Measurements from ENCODE around the gene OR6J1. TPM values are rescaled to one million over a fixed set of nuclear protein-coding genes. Genes with fewer than 3 reads are reported as not detected.
"Not testable (repeated sequence)": the region's sequence is repeated elsewhere in the genome, so short reads cannot be mapped to it uniquely, and the experiment has no call there.

Gene OR6J1
- polyA plus RNA-seq, 3 donors = not detected

DNA sequence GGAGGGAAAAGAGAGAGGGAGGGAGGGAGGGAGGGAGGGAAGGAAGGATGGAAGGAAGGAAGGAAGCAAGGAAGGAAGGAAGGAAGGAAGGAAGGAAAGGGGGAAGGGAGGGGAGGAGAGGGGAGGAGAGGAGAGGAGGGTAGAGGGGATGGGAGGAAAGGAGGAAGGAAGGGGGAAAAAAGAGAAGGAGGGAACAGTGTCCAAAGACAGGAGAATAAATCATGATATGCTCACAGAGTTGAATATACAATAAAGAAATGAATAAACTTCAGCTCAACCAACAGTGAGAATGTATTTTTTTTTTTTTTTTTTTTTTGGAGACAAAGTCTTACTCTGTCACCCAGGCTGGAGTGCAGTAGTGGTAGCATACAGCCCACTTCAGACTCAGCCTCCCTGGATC lies 4.0 kb downstream of the OR6J1 start:
- peaks cover 0 to 5% (median 0%) of the 10 kb centered on the region in 7 donors for H3K9me3 Mint-ChIP-seq
- TF ChIP-seq, protein P1, sequence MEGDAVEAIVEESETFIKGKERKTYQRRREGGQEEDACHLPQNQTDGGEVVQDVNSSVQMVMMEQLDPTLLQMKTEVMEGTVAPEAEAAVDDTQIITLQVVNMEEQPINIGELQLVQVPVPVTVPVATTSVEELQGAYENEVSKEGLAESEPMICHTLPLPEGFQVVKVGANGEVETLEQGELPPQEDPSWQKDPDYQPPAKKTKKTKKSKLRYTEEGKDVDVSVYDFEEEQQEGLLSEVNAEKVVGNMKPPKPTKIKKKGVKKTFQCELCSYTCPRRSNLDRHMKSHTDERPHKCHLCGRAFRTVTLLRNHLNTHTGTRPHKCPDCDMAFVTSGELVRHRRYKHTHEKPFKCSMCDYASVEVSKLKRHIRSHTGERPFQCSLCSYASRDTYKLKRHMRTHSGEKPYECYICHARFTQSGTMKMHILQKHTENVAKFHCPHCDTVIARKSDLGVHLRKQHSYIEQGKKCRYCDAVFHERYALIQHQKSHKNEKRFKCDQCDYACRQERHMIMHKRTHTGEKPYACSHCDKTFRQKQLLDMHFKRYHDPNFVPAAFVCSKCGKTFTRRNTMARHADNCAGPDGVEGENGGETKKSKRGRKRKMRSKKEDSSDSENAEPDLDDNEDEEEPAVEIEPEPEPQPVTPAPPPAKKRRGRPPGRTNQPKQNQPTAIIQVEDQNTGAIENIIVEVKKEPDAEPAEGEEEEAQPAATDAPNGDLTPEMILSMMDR (IDR thresholded peaks at IDR 0.05) = no peak
- H3K27me3 Mint-ChIP-seq (ENCODE audit: low read depth in 3 of 3) = peaks cover 9 to 28% (median 17%) of the 10 kb centered on the region in 3 donors
- Histone ChIP-seq H3K4me3 (replicated peaks in 1 of 3; ENCODE audit: low read depth in 2 of 3, low read length in 3 of 3) (no peak overlapping the region), H3K4me1 (ENCODE audit: control insufficient read depth in 1 of 2, insufficient read depth in 2 of 2, low read length in 2 of 2) (no peaks in the 10 kb centered on the region), H3K36me3 (replicated peaks in 1 of 2; ENCODE audit: control insufficient read depth in 1 of 2, insufficient read depth in 2 of 2, low read length in 2 of 2) (no peaks in the 10 kb centered on the region), H3K27me3 (ENCODE audit: control insufficient read depth in 2 of 2, insufficient read depth in 2 of 2, low read length in 2 of 2) (peaks cover 5% of the 10 kb centered on the region in 2 donors), H3K9me3 (replicated peaks in 1 of 2; ENCODE audit: control insufficient read depth in 1 of 2, insufficient read depth in 1 of 2, low read length in 2 of 2) (no peaks in the 10 kb centered on the region), H3K9ac (ENCODE audit: insufficient read depth, low read length, poor library complexity, severe bottlenecking) (no peak overlapping the region), H2AFZ (ENCODE audit: insufficient read depth, low read depth, low read length, poor library complexity, severe bottlenecking) (no peak overlapping the region), H3K27ac (ENCODE audit: low read depth in 1 of 2, low read length in 2 of 2) (no peak overlapping the region), H3K4me2 (replicated peaks; ENCODE audit: extremely low read depth, low read length, poor library complexity, severe bottlenecking) (no peak overlapping the region), H4K20me1 (ENCODE audit: insufficient read depth, low read length) (no peaks in the 10 kb centered on the region), H3K79me2 (ENCODE audit: insufficient read depth, low read length) (no peaks in the 10 kb centered on the region)
- H3K4me1 Mint-ChIP-seq = no peaks in the 10 kb centered on the region
- no peak overlapping the region for H3K27ac Mint-ChIP-seq
- H3K4me3 Mint-ChIP-seq = no peak overlapping the region
- H3K36me3 Mint-ChIP-seq = no peaks in the 10 kb centered on the region
- DNase-seq = no peak
- intact Hi-C loops (cut with micrococcal nuclease) = no loop called here

DNA sequence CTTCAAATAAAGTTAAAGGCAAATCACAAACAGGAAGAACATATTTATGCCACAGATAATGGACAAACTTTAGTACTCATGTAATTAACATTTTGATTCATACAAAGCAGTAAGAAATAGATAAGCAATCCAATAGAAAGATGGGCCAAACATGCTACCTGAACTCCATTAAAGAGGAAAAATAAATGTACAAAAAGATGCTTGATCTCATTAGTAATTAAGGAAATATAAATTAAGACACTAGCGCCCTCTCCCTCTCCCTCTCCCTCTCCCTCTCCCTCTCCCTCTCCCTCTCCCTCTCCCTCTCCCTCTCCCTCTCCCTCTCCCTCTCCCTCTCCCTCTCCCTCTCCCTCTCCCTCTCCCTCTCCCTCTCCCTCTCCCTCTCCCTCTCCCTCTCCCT lies 8.2 kb downstream of the OR6J1 start:
- DNase-seq; H3K9ac ChIP-seq (ENCODE audit: insufficient read depth, low read length, poor library complexity, severe bottlenecking); H3K4me3 Mint-ChIP-seq; intact Hi-C loops (cut with micrococcal nuclease); H3K4me2 ChIP-seq (replicated peaks; ENCODE audit: extremely low read depth, low read length, poor library complexity, severe bottlenecking); H3K27me3 Mint-ChIP-seq (ENCODE audit: low read depth in 3 of 3); H3K4me3 ChIP-seq (replicated peaks in 1 of 3; ENCODE audit: low read depth in 2 of 3, low read length in 3 of 3); H3K27ac ChIP-seq (ENCODE audit: low read depth in 1 of 2, low read length in 2 of 2); H3K9me3 ChIP-seq (replicated peaks in 1 of 2; ENCODE audit: control insufficient read depth in 1 of 2, insufficient read depth in 1 of 2, low read length in 2 of 2); H3K4me1 Mint-ChIP-seq; H2AFZ ChIP-seq (ENCODE audit: insufficient read depth, low read depth, low read length, poor library complexity, severe bottlenecking); H4K20me1 ChIP-seq (ENCODE audit: insufficient read depth, low read length); H3K36me3 Mint-ChIP-seq; H3K27me3 ChIP-seq (ENCODE audit: control insufficient read depth in 2 of 2, insufficient read depth in 2 of 2, low read length in 2 of 2); H3K36me3 ChIP-seq (replicated peaks in 1 of 2; ENCODE audit: control insufficient read depth in 1 of 2, insufficient read depth in 2 of 2, low read length in 2 of 2); H3K4me1 ChIP-seq (ENCODE audit: control insufficient read depth in 1 of 2, insufficient read depth in 2 of 2, low read length in 2 of 2); H3K27ac Mint-ChIP-seq; H3K79me2 ChIP-seq (ENCODE audit: insufficient read depth, low read length): not testable (repeated sequence)
- H3K9me3 Mint-ChIP-seq = peaks cover 0 to 14% (median 7%) of the 10 kb centered on the region in 7 donors
- no CpG with 5 or more reads among the region's 1 CpG for WGBS (ENCODE audit: insufficient coverage)
